Activated CD8-positive, alpha-beta T cell treated with anti-CD3 and anti-CD28 coated beads for 36 hours (primary cell): ENCODE measurements around the gene TRMT44. TPM values are rescaled to one million over a fixed set of nuclear protein-coding genes. Genes with fewer than 3 reads are reported as not detected.

Source experiments
- ATAC-seq: fragments of 200-7000 bp; cut with Tn5 transposase; one replicate; pipeline ENCODE4 v1.10.0; 2021; ENCODE audit warnings: mild to moderate bottlenecking, moderate library complexity
- CTCF ChIA-PET: fragments of 350-600 bp; sonication (Branson Sonifier 250); formaldehyde crosslinking; loops from one replicate; lab custom pipeline; 2021; ENCODE audit warnings: antibody characterized with exemption; lab: Charles Lee
- POLR2A ChIA-PET: fragments of 350-600 bp; sonication (Branson Sonifier 250); formaldehyde crosslinking; loops from one replicate; lab custom pipeline; 2021; ENCODE audit warnings: antibody characterized with exemption; lab: Charles Lee
- DNase-seq: peaks from one replicate; pipeline ENCODE4 v3.0.0-alpha.2; 2020
- H3K27ac Mint-ChIP-seq: one replicate; pipeline ENCODE4 v1.8.0; 2021; ENCODE audit warnings: mild to moderate bottlenecking, mixed read lengths
- H3K27me3 Mint-ChIP-seq: one replicate; pipeline ENCODE4 v1.8.0; 2021; ENCODE audit warnings: mixed read lengths
- H3K36me3 Mint-ChIP-seq: one replicate; pipeline ENCODE4 v1.8.0; 2021; ENCODE audit warnings: low read depth, mixed read lengths
- H3K4me1 Mint-ChIP-seq: one replicate; pipeline ENCODE4 v1.8.0; 2021; ENCODE audit warnings: low read depth, mixed read lengths
- H3K4me3 Mint-ChIP-seq: one replicate; pipeline ENCODE4 v1.8.0; 2021; ENCODE audit warnings: mild to moderate bottlenecking, moderate library complexity, mixed read lengths
- H3K9me3 Mint-ChIP-seq: one replicate; pipeline ENCODE4 v1.8.0; 2021; ENCODE audit warnings: mixed read lengths
- intact Hi-C: fragments of 100-400 bp; cut with micrococcal nuclease; formaldehyde crosslinking; loops from one replicate; pipeline ENCODE4 v1.10.0; 2022
- total RNA-seq, 2 experiments: library from RNA; stranded (reverse); gene quantifications; one replicate each; pipeline ENCODE4 v1.2.3, GENCODE V29; 2021
- TF ChIP-seq, protein P1 (sequence below): fragments of 200-600 bp; IDR thresholded peaks from one replicate; pipeline ENCODE4 v1.8.0; 2022; ENCODE audit warnings: antibody characterized with exemption, mild to moderate bottlenecking

TRMT44 gene
- total RNA-seq, 2 experiments from 2014 or later, result 25.5 to 26.3 TPM

GRCh38 chr4:8472158-8472688, 31.6 kb downstream of the TRMT44 start:
- H3K4me3 Mint-ChIP-seq, result no peak overlapping the region
- no peaks in the 10 kb centered on the region for H3K27me3 Mint-ChIP-seq
- no peaks in the 10 kb centered on the region for H3K4me1 Mint-ChIP-seq
- POLR2A ChIA-PET, result interaction anchor here (0.6 to 1.0 kb wide), 2 partner anchors 81 to 230 kb away, joined by 3 read pairs; no protein-coding TSS in a partner anchor
- ATAC-seq (no peak), DNase-seq (no peak)
- TF ChIP-seq, protein P1, sequence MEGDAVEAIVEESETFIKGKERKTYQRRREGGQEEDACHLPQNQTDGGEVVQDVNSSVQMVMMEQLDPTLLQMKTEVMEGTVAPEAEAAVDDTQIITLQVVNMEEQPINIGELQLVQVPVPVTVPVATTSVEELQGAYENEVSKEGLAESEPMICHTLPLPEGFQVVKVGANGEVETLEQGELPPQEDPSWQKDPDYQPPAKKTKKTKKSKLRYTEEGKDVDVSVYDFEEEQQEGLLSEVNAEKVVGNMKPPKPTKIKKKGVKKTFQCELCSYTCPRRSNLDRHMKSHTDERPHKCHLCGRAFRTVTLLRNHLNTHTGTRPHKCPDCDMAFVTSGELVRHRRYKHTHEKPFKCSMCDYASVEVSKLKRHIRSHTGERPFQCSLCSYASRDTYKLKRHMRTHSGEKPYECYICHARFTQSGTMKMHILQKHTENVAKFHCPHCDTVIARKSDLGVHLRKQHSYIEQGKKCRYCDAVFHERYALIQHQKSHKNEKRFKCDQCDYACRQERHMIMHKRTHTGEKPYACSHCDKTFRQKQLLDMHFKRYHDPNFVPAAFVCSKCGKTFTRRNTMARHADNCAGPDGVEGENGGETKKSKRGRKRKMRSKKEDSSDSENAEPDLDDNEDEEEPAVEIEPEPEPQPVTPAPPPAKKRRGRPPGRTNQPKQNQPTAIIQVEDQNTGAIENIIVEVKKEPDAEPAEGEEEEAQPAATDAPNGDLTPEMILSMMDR, result no peak
- no peak overlapping the region for H3K27ac Mint-ChIP-seq
- H3K9me3 Mint-ChIP-seq, result no peaks in the 10 kb centered on the region
- peaks cover 9% of the 10 kb centered on the region for H3K36me3 Mint-ChIP-seq
- intact Hi-C loops, result no loop called here
- CTCF ChIA-PET, result no interaction called here

- intact Hi-C loops, result no loop called here
- POLR2A ChIA-PET, result interaction anchor here (0.6 kb wide), 1 partner anchor 81 kb away, joined by 3 read pairs; no protein-coding TSS in a partner anchor
Observed at GRCh38 chr4:8472689-8473197, 32.2 kb downstream of the TRMT44 start.

DNA sequence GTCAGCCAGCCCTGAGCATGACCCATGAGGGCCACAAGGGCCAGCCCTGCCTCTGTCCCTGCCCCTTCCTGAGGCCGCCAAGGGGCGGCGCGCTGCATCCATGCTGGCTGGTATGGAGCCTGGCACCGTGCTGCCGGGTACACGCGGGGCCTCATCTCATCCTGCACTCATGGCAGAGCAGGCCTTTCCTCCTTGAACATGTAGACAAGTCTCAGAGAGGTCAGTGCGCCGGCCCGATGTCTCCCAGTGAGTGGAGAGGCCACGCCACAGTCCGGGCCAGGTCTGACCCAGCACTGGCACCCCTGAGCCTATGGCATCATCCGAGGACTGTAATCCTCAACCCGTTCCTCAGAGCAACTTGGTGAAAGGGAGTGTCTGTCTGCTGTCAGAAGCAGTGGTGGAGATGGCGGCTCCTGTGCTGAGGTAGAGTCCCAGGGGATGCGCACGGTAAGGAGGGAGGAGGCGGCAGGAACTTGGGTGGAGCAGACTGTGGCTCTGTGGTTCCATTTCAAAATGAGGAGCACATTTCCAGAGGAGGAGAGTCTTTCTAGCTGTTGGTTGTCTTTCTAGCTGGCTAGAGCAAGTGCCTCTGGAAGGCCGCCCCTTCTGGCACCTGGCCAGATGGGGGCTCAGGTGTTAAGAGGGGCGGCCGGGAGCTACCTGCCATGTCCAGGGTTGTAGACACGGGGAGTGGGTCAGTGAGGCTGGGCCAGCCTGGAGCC, 32.8 kb downstream of the TRMT44 start:
- H3K4me3 Mint-ChIP-seq, result no peak overlapping the region
- CTCF ChIA-PET, result interaction anchor here (1.1 kb wide), 1 partner anchor 74 kb away, joined by 3 read pairs; no protein-coding TSS in a partner anchor
- no peaks in the 10 kb centered on the region for H3K27me3 Mint-ChIP-seq
- H3K9me3 Mint-ChIP-seq, result no peaks in the 10 kb centered on the region
- H3K4me1 Mint-ChIP-seq, result no peaks in the 10 kb centered on the region
- intact Hi-C loops, result no loop called here
- peaks cover 9% of the 10 kb centered on the region for H3K36me3 Mint-ChIP-seq
- ATAC-seq (no peak), DNase-seq (no peak)
- TF ChIP-seq, protein P1, result no peak
- POLR2A ChIA-PET, result no interaction called here
- H3K27ac Mint-ChIP-seq, result no peak overlapping the region

More at GRCh38 chr4:8472689-8473197, 32.2 kb downstream of the TRMT44 start:
- Mint-ChIP-seq H3K9me3 (no peaks in the 10 kb centered on the region), H3K27ac (no peak overlapping the region), H3K4me3 (no peak overlapping the region), H3K4me1 (no peaks in the 10 kb centered on the region), H3K27me3 (no peaks in the 10 kb centered on the region), H3K36me3 (peaks cover 9% of the 10 kb centered on the region)
- no peak for ATAC-seq
- CTCF ChIA-PET, result no interaction called here
- TF ChIP-seq, protein P1, result no peak
- no peak for DNase-seq

DNA sequence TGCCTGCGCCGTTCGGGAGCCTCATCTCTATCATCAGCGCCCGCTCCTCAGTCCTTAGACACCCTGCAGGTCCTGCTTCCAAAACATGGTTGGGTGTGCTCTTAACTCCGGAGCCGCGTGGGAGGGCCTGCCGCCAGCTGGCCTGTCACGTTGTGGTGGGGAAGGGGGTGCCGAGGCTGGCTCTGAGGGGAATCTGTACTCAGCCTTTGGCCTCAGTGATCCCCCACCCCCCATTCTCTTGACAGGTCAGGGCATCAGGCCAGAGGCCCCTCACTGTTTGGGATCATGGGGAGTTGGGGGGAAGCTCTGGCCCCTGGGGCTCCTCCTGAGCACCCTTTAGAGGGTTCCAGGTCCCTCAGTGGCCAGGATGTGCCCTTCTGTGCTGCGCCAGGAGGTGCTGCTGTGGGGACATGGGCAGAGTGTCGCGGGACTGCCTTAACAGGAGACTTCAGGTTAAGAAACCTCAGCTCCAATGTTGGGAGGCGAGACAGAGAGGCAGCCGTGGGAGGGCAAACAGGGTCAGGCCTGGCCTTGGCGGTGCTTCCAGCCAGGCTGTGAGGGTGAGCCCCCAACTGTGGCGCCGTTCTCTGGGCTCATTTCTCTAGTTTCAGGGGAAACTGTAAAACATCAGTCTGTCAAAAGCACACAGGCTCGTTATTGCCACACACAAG, 33.5 kb downstream of the TRMT44 start:
- H3K4me1 Mint-ChIP-seq, result no peaks in the 10 kb centered on the region
- DNase-seq (no peak), ATAC-seq (no peak)
- H3K27ac Mint-ChIP-seq, result no peak overlapping the region
- TF ChIP-seq, protein P1, result no peak
- H3K36me3 Mint-ChIP-seq, result peaks cover 4% of the 10 kb centered on the region
- POLR2A ChIA-PET, result no interaction called here
- H3K27me3 Mint-ChIP-seq, result no peaks in the 10 kb centered on the region
- H3K9me3 Mint-ChIP-seq, result no peaks in the 10 kb centered on the region
- CTCF ChIA-PET, result interaction anchor here (1.1 kb wide), 1 partner anchor 73 kb away, joined by 3 read pairs; no protein-coding TSS in a partner anchor
- intact Hi-C loops, result no loop called here
- H3K4me3 Mint-ChIP-seq, result no peak overlapping the region
